H1 (cell line): ENCODE results near the gene TCIRG1. TPM values are rescaled to one million over a fixed set of nuclear protein-coding genes. Genes with fewer than 3 reads are reported as not detected.

Experiments
- CTCF ChIA-PET: fragments of 300-600 bp; sonication (Branson Sonifier 250); formaldehyde crosslinking; loops from one replicate; lab custom pipeline; 2021; ENCODE audit not compliant: partially characterized antibody; lab: Charles Lee
- POLR2A ChIA-PET: fragments of 300-600 bp; sonication (Branson Sonifier 250); formaldehyde crosslinking; loops from one replicate; lab custom pipeline; 2021; ENCODE audit warnings: inconsistent platforms; ENCODE audit not compliant: partially characterized antibody; lab: Charles Lee
- DNase-seq, 2 experiments: peaks; one replicate each; pipeline versions ENCODE4 v3.0.0 to v3.0.0-alpha.2; 2010 to 2022; ENCODE audit warnings: low spot score in 2 of 2, low read depth in 1 of 2, mixed read lengths in 1 of 2
- FAIRE-seq: peaks from 2 replicates; lab custom pipeline; 2011; peaks lifted over from hg19 to GRCh38; lab: Jason Lieb, UNC
- H2AFZ ChIP-seq: 2 replicates; pipeline ENCODE4 v1.8.1; 2012; ENCODE audit warnings: low read length, inconsistent platforms
- H2AK5ac ChIP-seq: 2 replicates; pipeline ENCODE4 v1.6.1; 2013; ENCODE audit warnings: low read depth, low read length
- H2BK120ac ChIP-seq: replicated peaks from 2 replicates; pipeline ENCODE3; 2013; ENCODE audit warnings: low read depth, low read length, inconsistent platforms
- H2BK12ac ChIP-seq: 2 replicates; pipeline ENCODE4 v1.6.1; 2013; ENCODE audit warnings: low read depth, low read length
- H2BK15ac ChIP-seq: 2 replicates; pipeline ENCODE4 v1.6.1; 2013; ENCODE audit warnings: low read length
- H2BK20ac ChIP-seq: 2 replicates; pipeline ENCODE4 v1.6.1; 2013; ENCODE audit warnings: low read length
- H2BK5ac ChIP-seq: 2 replicates; pipeline ENCODE4 v1.6.1; 2013; ENCODE audit warnings: low read depth, low read length
- H3K14ac ChIP-seq: 2 replicates; pipeline ENCODE4 v1.6.1; 2013; ENCODE audit warnings: inconsistent platforms; ENCODE audit not compliant: insufficient read length
- H3K18ac ChIP-seq: 2 replicates; pipeline ENCODE4 v1.6.1; 2013; ENCODE audit warnings: low read length; ENCODE audit errors: extremely low read depth
- H3K23ac ChIP-seq: 2 replicates; pipeline ENCODE4 v1.6.1; 2013; ENCODE audit warnings: inconsistent platforms; ENCODE audit not compliant: insufficient read length
- H3K23me2 ChIP-seq: 2 replicates; pipeline ENCODE4 v1.6.1; 2013; ENCODE audit warnings: low read depth, low read length
- H3K27ac ChIP-seq: 2 replicates; pipeline ENCODE4 v1.6.1; 2011; ENCODE audit warnings: low read depth, low read length, inconsistent platforms
- H3K27me3 ChIP-seq, 4 experiments: replicated peaks in 1 of 4; 1 replicate in 1 of 4; 2 replicates in 3 of 4; pipeline versions ENCODE4 v1.6.1 to v1.8.1; 2011 to 2013; ENCODE audit warnings: low read length in 3 of 4, mild to moderate bottlenecking in 3 of 4, inconsistent platforms in 2 of 4, mixed read lengths in 2 of 4, moderate library complexity in 1 of 4; ENCODE audit not compliant: control insufficient read depth in 3 of 4, insufficient read depth in 3 of 4; ENCODE audit errors: extremely low read depth in 1 of 4
- H3K36me3 ChIP-seq, 4 experiments: 2 replicates each; pipeline versions ENCODE4 v1.6.1 to v1.8.1; 2011 to 2013; ENCODE audit warnings: mild to moderate bottlenecking in 4 of 4, low read length in 3 of 4, moderate library complexity in 2 of 4, control low read depth in 1 of 4, inconsistent platforms in 1 of 4; ENCODE audit not compliant: insufficient read depth in 4 of 4, control insufficient read depth in 2 of 4
- H3K4ac ChIP-seq: replicated peaks from 2 replicates; pipeline ENCODE3; 2013; ENCODE audit warnings: low read length, low read depth, mixed read lengths, inconsistent platforms; ENCODE audit not compliant: insufficient read length
- H3K4me1 ChIP-seq, 4 experiments: replicated peaks in 1 of 4; 1 replicate in 1 of 4; 2 replicates in 3 of 4; pipeline versions ENCODE4 v1.6.1 to v1.8.1; 2011 to 2013; ENCODE audit warnings: low read length in 3 of 4, inconsistent platforms in 2 of 4, mixed read lengths in 1 of 4; ENCODE audit not compliant: insufficient read depth in 4 of 4, control insufficient read depth in 3 of 4
- H3K4me2 ChIP-seq, 2 experiments: 2 replicates each; pipeline versions ENCODE4 v1.6.1 to v1.8.1; 2011 to 2013; ENCODE audit warnings: low read depth in 2 of 2, low read length in 2 of 2, control low read depth in 1 of 2, inconsistent platforms in 1 of 2, mild to moderate bottlenecking in 1 of 2; ENCODE audit not compliant: insufficient read depth in 1 of 2
- H3K4me3 ChIP-seq, 4 experiments: fragments of 200-600, 300-600 bp in 1 of 4; sonication (generic), shearing (Covaris generic), sonication (Bioruptor Twin) in 1 of 4; 2 replicates each; pipeline versions ENCODE4 v1.5.1 to v1.8.1; 2011 to 2016; ENCODE audit warnings: low read length in 4 of 4, low read depth in 3 of 4, control low read depth in 2 of 4, inconsistent platforms in 2 of 4, mild to moderate bottlenecking in 2 of 4, mixed read lengths in 1 of 4, moderate library complexity in 1 of 4; ENCODE audit not compliant: insufficient read depth in 2 of 4; ENCODE audit errors: extremely low read depth in 1 of 4
- H3K56ac ChIP-seq: replicated peaks from 2 replicates; pipeline ENCODE3; 2013; ENCODE audit warnings: low read depth, mild to moderate bottlenecking, mixed read lengths, low read length, inconsistent platforms; ENCODE audit not compliant: insufficient read length
- H3K79me1 ChIP-seq: 2 replicates; pipeline ENCODE4 v1.6.1; 2013; ENCODE audit warnings: low read depth, low read length, control low read depth
- H3K79me2 ChIP-seq, 2 experiments: 2 replicates each; pipeline versions ENCODE4 v1.6.1 to v1.8.1; 2012 to 2013; ENCODE audit warnings: low read length in 2 of 2, mild to moderate bottlenecking in 2 of 2, inconsistent platforms in 1 of 2; ENCODE audit not compliant: insufficient read depth in 2 of 2, control insufficient read depth in 1 of 2
- H3K9ac ChIP-seq, 4 experiments: replicated peaks in 1 of 4; 1 replicate in 1 of 4; 2 replicates in 3 of 4; pipeline versions ENCODE4 v1.6.1 to v1.8.1; 2011 to 2013; ENCODE audit warnings: low read depth in 3 of 4, low read length in 3 of 4, control low read depth in 2 of 4, mild to moderate bottlenecking in 2 of 4, moderate library complexity in 2 of 4, inconsistent platforms in 1 of 4; ENCODE audit errors: extremely low read depth in 1 of 4
- H3K9me3 ChIP-seq, 2 experiments: 2 replicates each; pipeline versions ENCODE4 v1.6.1 to v1.8.1; 2012 to 2013; ENCODE audit warnings: mild to moderate bottlenecking in 2 of 2, moderate library complexity in 2 of 2, control low read depth in 1 of 2, inconsistent platforms in 1 of 2, low read depth in 1 of 2, low read length in 1 of 2, mixed read lengths in 1 of 2; ENCODE audit not compliant: insufficient read depth in 2 of 2
- H4K20me1 ChIP-seq, 2 experiments: replicated peaks in 1 of 2; 2 replicates each; pipeline versions ENCODE3 to v1.8.1; 2011 to 2013; ENCODE audit warnings: inconsistent platforms in 2 of 2, low read length in 2 of 2, mild to moderate bottlenecking in 1 of 2; ENCODE audit not compliant: insufficient read depth in 2 of 2, control insufficient read depth in 1 of 2
- H4K5ac ChIP-seq: 2 replicates; pipeline ENCODE4 v1.6.1; 2013; ENCODE audit warnings: low read length, low read depth, mixed read lengths, inconsistent platforms; ENCODE audit not compliant: insufficient read length
- H4K8ac ChIP-seq: 2 replicates; pipeline ENCODE4 v1.8.0; 2013; ENCODE audit warnings: mild to moderate bottlenecking, moderate library complexity, low read length, inconsistent platforms; ENCODE audit not compliant: insufficient read depth; ENCODE audit errors: extremely low read depth
- H4K91ac ChIP-seq: replicated peaks from 2 replicates; pipeline ENCODE3; 2013; ENCODE audit warnings: low read length, mixed read lengths, inconsistent platforms; ENCODE audit not compliant: insufficient read length
- POLR2AphosphoS5 ChIP-seq: IDR thresholded peaks from 2 replicates; pipeline ENCODE4 v1.6.1; 2011; ENCODE audit warnings: low read depth, low read length
- RBBP5 ChIP-seq: IDR thresholded peaks from 2 replicates; pipeline ENCODE4 v1.7.1; 2012; ENCODE audit warnings: low read depth, mild to moderate bottlenecking, inconsistent platforms, low read length, moderate library complexity, borderline replicate concordance
- WGBS, 2 experiments: shearing (Covaris generic) in 1 of 2; methylation state at CpG; one replicate each; pipeline versions ENCODE4 v1.1.6 to v1.1.7; 2013 to 2015; ENCODE audit warnings: low lambda C conversion rate in 2 of 2, mixed read lengths in 2 of 2, inconsistent platforms in 1 of 2, low coverage in 1 of 2, missing lambda C conversion rate in 1 of 2; ENCODE audit not compliant: insufficient replicate concordance in 2 of 2, insufficient coverage in 1 of 2, insufficient read length in 1 of 2; ENCODE audit errors: extremely low coverage in 1 of 2, missing lambda C conversion rate in 1 of 2; 5-methylcytosine and 5-hydroxymethylcytosine counted together
- polyA plus RNA-seq, 7 experiments: library from polyadenylated mRNA; depleted of rRNA in 3 of 7; stranded (reverse) in 5 of 7; unstranded in 2 of 7; fragments of >200 nt in 5 of 7; fragments of 200-250 nt in 2 of 7; gene quantifications; 1 replicate in 5 of 7; 2 replicates in 1 of 7; 4 replicates in 1 of 7; pipeline versions ENCODE4 v1.2.1 to v1.2.3, GENCODE V29; 2011 to 2013; ENCODE audit warnings: missing spikeins in 2 of 7, mixed read lengths in 2 of 7
- total RNA-seq: library from RNA; stranded (reverse); fragmentation: NEBNext Ultra II Directional; extraction: Animal tissue kit (Norgen Biotek cat#: 25700); gene quantifications from 2 replicates; pipeline ENCODE4 v1.2.1, GENCODE V29; 2021

The TCIRG1 gene
- total and polyA plus RNA-seq, 2 of the 8 experiments (the other 6 are each of a cell fraction or from before 2014, with no cell fraction given) = 25.3 to 39.6 TPM

- Histone ChIP-seq H3K79me2 (no peaks in the 10 kb centered on the region), H3K9ac (no peak overlapping the region), H2BK15ac (no peak overlapping the region), H3K14ac (no peak overlapping the region), H2BK5ac (no peak overlapping the region), H3K27me3 (no peaks in the 10 kb centered on the region), H3K9me3 (no peaks in the 10 kb centered on the region), H2AK5ac (no peak overlapping the region), H3K27ac (0 out of 2 replicates have a peak overlapping the region, but pooled peaks have one; percentile 18), H3K4me2 (no peak overlapping the region), H2BK20ac (no peak overlapping the region), H3K23ac (no peak overlapping the region), H3K4me1 (peaks cover 0 to 10% (median 6%) of the 10 kb centered on the region in 4 experiments; a peak in 5 of 7 replicates), H3K4ac (no peak overlapping the region), H4K8ac (peak overlapping the region; percentile 11; the same call in 1 of the 2 replicates), H3K23me2 (no peaks in the 10 kb centered on the region), H2BK120ac (no peak overlapping the region), H2BK12ac (no peak overlapping the region), H3K36me3 (peaks cover 0 to 6% (median 3%) of the 10 kb centered on the region in 4 experiments; a peak in 3 of 8 replicates), H2AFZ (no peak overlapping the region), H3K79me1 (peaks cover 3% of the 10 kb centered on the region; the same call in 1 of the 2 replicates), H4K91ac (no peak overlapping the region), H3K4me3 (no peak overlapping the region)
- FAIRE-seq (no peak), DNase-seq (no peak)
- WGBS, 2 experiments = 88% methylated on average over 14 of the region's 15 CpGs; no CpG with 5 or more reads in 1 of the 2 experiments
- POLR2A ChIA-PET = interaction anchor here (1.0 to 10.8 kb wide), 18 partner anchors 7 to 173 kb away, joined by 3 to 183 read pairs (median 4); partner anchors contain the start of genes ALDH3B1, CHKA, NDUFS8 and TCIRG1
- CTCF ChIA-PET = interaction anchor here (0.7 to 2.9 kb wide), 6 partner anchors 8 to 112 kb away, joined by 3 to 18 read pairs (median 4); partner anchors contain the start of gene TCIRG1
- TF ChIP-seq POLR2AphosphoS5 (peak; percentile 54), RBBP5 (no peak)
- TF ChIP-seq, all 59 proteins: peak for 1
- no peak overlapping the region for H3K18ac ChIP-seq
- no peak overlapping the region for H4K5ac ChIP-seq
- H4K20me1 ChIP-seq = peaks cover 2 to 9% of the 10 kb centered on the region in 2 experiments
- no peak overlapping the region for H3K56ac ChIP-seq
Observed at GRCh38 chr11:68052137-68052873, 13.5 kb downstream of the TCIRG1 start.
